ENCODE data around the gene PCDHB4.
A peak's percentile ranks its signal among the peaks of the same experiment; 100 is the strongest.
"Not testable (repeated sequence)": the region's sequence is repeated elsewhere in the genome, so short reads cannot be mapped to it uniquely, and the experiment has no call there.

Gene PCDHB4

DNA sequence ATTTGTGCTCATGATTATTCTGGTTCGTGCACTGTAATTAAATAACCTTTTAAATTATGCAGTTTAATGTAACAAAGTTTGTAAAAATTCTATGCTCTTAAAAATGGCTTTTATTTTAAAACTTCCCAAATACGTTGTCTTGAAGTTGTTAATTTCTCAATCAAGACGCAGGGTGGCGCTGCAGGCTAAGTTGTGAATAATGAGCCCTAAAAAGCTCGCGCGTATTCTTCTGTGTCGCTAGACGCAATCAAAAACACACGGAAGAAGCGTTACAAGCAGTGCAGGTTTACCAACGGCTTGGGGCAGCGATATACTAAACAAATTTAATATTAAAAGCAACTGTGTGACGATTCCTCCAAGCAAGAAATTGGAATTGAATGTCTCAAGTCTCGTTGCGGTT lies at the start of gene PCDHB4:
TSS of gene PCDHB4 (plus strand) at position 256 of the 400 bp plus-strand sequence. CDS start 181 bp downstream, outside the sequence.
- DNase-seq = peak in 13 of 56 donors; percentile 2 to 60 (median 11)

GRCh38 chr5:141077826-141078225 lies 43.8 kb upstream of the PCDHB4 start:
- DNase-seq = no peak

- no peak for DNase-seq
These were observed 39.4 kb upstream of the PCDHB4 start for GRCh38 chr5:141082228-141082627.

- peak in 40 of 56 donors; percentile 3 to 71 (median 31) for DNase-seq
These were observed 37.1 kb upstream of the PCDHB4 start for GRCh38 chr5:141084487-141084989.

DNA sequence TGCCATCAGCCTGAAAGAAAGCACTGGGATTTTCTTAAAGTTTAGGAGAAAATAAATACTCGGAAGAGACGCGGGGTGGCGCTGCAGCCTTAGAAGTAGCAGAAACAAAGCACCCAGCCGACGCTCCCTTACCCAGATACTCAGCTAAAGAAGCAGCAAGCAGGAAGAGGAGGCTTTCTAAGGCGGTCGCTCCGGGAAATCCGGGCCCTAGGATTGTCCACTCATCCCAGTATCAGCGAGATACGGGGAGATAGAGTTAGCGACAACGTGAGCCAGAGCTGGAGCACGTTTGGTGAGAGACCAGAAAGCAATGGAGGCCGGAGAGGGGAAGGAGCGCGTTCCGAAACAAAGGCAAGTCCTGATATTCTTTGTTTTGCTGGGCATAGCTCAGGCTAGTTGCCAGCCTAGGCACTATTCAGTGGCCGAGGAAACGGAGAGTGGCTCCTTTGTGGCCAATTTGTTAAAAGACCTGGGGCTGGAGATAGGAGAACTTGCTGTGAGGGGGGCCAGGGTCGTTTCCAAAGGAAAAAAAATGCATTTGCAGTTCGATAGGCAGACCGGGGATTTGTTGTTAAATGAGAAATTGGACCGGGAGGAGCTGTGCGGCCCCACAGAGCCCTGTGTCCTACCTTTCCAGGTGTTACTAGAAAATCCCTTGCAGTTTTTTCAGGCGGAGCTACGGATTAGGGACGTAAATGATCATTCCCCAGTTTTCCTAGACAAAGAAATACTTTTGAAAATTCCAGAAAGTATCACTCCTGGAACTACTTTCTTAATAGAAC lies 26.9 kb upstream of the PCDHB4 start, which contains the start of gene PCDHB2:
TSS of gene PCDHB2 (plus strand) at position 135 of the 782 bp plus-strand sequence. CDS start at position 311, 176 bp downstream.
- DNase-seq = peak in 27 of 56 donors; percentile 2 to 57 (median 22)

- DNase-seq = no peak
These were observed 26.4 kb upstream of the PCDHB4 start for GRCh38 chr5:141095263-141095641.

GRCh38 chr5:141096181-141096580 lies 25.4 kb upstream of the PCDHB4 start:
- not testable (repeated sequence) for DNase-seq

- DNase-seq = not testable (repeated sequence)
These were observed 25.0 kb upstream of the PCDHB4 start for GRCh38 chr5:141096586-141096985.

DNA sequence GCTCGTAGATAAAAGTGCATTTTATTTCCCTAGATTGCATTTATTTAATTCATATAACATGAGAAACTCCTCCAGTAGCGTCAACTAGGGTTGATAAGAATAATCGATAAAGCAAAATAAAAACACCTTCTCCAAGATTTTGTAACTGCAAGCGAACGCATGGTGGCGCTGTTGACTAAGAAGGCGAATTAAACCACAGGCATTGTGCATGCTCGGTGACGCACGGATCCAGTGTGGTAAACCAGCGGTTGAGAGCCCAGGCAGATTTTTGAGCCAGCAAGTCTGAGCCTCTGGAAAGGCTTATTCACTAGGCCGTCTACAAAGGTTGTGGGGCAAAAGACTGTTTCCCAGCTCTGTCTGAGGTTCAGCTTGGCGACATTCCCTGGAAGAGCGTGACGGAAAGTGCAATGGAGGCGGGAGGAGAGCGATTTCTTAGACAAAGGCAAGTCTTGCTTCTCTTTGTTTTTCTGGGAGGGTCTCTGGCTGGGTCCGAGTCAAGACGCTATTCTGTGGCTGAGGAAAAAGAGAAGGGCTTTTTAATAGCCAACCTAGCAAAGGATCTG lies 21.3 kb upstream of the PCDHB4 start, which contains the start of gene PCDHB3:
TSS of gene PCDHB3 (plus strand) at position 231 of the 563 bp plus-strand sequence. CDS start at position 408, 177 bp downstream.
- DNase-seq = peak in 22 of 56 donors; percentile 3 to 52 (median 24)

GRCh38 chr5:141101059-141101458 lies 20.6 kb upstream of the PCDHB4 start:
- no peak for DNase-seq

GRCh38 chr5:141102070-141102469 lies 19.5 kb upstream of the PCDHB4 start:
- not testable (repeated sequence) for DNase-seq

DNA sequence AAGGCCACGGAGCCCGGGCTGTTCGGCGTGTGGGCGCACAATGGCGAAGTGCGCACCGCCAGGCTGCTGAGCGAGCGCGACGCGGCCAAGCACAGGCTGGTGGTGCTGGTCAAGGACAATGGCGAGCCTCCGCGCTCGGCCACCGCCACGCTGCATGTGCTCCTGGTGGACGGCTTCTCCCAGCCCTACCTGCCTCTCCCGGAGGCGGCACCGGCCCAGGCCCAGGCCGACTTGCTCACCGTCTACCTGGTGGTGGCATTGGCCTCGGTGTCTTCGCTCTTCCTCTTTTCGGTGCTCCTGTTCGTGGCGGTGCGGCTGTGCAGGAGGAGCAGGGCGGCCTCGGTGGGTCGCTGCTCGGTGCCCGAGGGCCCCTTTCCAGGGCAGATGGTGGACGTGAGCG lies 19.1 kb upstream of the PCDHB4 start:
- not testable (repeated sequence) for DNase-seq

DNA sequence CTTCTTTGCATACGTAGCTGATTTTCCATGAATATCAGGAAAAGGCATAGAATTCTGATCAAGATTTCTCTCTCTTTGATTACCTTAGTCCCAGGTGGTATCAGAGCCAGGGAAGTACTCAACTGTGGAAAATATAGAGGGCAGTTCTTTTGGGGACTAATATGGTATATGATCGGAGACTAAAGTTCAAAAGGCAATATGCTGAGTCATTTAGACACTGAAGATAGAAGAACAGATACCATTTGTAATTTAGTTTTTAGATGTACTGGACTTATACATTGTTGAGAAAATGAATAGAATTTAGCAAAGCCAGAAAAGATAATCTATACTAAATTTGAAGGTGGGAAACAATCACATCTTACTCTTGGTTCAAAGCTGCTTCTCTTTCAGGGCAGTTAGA lies 16.3 kb upstream of the PCDHB4 start:
- DNase-seq = no peak

- DNase-seq = no peak
These were observed 2.4 kb upstream of the PCDHB4 start for GRCh38 chr5:141119250-141119649.

GRCh38 chr5:141121985-141122384 lies 367 bp downstream of the PCDHB4 start:
- peak in 2 of 56 donors; percentile 5 to 14 for DNase-seq

DNA sequence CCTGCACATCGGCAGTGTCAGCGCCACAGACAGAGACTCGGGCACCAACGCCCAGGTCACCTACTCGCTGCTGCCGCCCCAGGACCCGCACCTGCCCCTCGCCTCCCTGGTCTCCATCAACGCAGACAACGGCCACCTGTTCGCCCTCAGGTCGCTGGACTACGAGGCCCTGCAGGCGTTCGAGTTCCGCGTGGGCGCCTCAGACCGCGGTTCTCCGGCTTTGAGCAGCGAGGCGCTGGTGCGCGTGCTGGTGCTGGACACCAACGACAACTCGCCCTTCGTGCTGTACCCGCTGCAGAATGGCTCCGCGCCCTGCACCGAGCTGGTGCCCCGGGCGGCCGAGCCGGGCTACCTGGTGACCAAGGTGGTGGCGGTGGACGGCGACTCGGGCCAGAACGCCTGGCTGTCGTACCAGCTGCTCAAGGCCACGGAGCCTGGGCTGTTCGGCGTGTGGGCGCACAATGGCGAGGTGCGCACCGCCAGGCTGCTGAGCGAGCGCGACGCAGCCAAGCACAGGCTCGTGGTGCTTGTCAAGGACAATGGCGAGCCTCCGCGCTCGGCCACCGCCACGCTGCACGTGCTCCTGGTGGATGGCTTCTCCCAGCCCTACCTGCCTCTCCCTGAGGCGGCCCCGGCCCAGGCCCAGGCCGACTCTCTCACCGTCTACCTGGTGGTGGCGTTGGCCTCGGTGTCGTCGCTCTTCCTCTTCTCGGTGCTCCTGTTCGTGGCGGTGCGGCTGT lies 1.9 kb downstream of the PCDHB4 start:
- DNase-seq = not testable (repeated sequence)

DNA sequence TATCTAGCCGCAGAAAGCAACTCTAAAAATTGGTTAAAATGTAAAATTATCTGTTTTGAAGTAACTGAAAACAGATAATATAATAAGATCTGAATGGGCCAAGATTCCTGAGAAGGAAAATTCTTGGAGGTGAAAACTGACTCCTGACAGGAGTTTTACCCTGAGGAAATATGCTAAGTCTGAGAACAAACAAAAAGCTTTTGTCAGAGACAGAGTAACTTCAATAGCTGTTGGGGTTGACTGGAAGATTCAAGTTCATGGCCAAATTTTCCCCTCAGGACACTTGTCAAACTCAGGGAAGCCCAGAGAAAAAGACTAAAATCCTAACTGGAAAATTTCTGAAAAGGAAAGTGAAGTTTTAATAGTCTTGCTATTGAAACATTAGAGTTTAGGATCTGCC lies 5.7 kb downstream of the PCDHB4 start:
- no peak for DNase-seq

- peak in 8 of 56 donors; percentile 1 to 38 (median 10) for DNase-seq
These were observed 13.6 kb downstream of the PCDHB4 start, which contains the start of gene PCDHB5 for GRCh38 chr5:141135030-141135717. Gene PCDHB5, plus strand, starts transcription at chr5:141135206. Its CDS starts 229 bp downstream, at chr5:141135435.

GRCh38 chr5:141135718-141136266 lies 14.2 kb downstream of the PCDHB4 start:
- no peak for DNase-seq

- not testable (repeated sequence) for DNase-seq
These were observed 15.7 kb downstream of the PCDHB4 start for GRCh38 chr5:141137346-141137745.

Data from nucleus accumbens (tissue), 56 donors.